GM23248 (cell line): Measurements from ENCODE around the gene OR13A1. TPM values are rescaled to one million over a fixed set of nuclear protein-coding genes. Genes with fewer than 3 reads are reported as not detected.
"Not testable (repeated sequence)": the region's sequence is repeated elsewhere in the genome, so short reads cannot be mapped to it uniquely, and the experiment has no call there.

ENCODE experiments used
- DNase-seq: peaks from one replicate; pipeline ENCODE4 v3.0.0-alpha.2; 2015
- H2AFZ ChIP-seq: fragments of 200-600 bp; sonication (generic); 2 replicates; pipeline ENCODE4 v1.6.1; 2016; ENCODE audit warnings: antibody characterized with exemption
- H3F3A ChIP-seq: fragments of 200-600 bp; sonication (generic); 2 replicates; pipeline ENCODE4 v1.6.1; 2016; ENCODE audit warnings: mild to moderate bottlenecking, antibody characterized with exemption, mixed run types; ENCODE audit not compliant: insufficient read depth
- H3K27ac ChIP-seq: fragments of 200-600 bp; sonication (generic); 2 replicates; pipeline ENCODE4 v1.5.1; 2016; ENCODE audit warnings: mild to moderate bottlenecking
- H3K27me3 ChIP-seq: fragments of 200-600 bp; sonication (generic); replicated peaks from 2 replicates; pipeline ENCODE4 v1.6.1; 2016; ENCODE audit warnings: mild to moderate bottlenecking; ENCODE audit not compliant: insufficient read depth
- H3K36me3 ChIP-seq: fragments of 200-600 bp; sonication (generic); 2 replicates; pipeline ENCODE4 v1.6.1; 2016; ENCODE audit warnings: low read depth, mild to moderate bottlenecking
- H3K4me1 ChIP-seq: fragments of 200-600 bp; sonication (generic); 2 replicates; pipeline ENCODE4 v1.6.1; 2016; ENCODE audit warnings: mild to moderate bottlenecking; ENCODE audit not compliant: insufficient read depth
- H3K4me2 ChIP-seq: fragments of 200-600 bp; sonication (generic); one replicate; pipeline ENCODE4 v1.6.1; 2016; ENCODE audit warnings: mild to moderate bottlenecking; ENCODE audit not compliant: unreplicated experiment
- H3K4me3 ChIP-seq: fragments of 200-600 bp; sonication (generic); 2 replicates; pipeline ENCODE4 v1.5.1; 2016; ENCODE audit warnings: mild to moderate bottlenecking
- H3K79me2 ChIP-seq: fragments of 200-600 bp; sonication (generic); 2 replicates; pipeline ENCODE4 v1.6.1; 2016; ENCODE audit warnings: mild to moderate bottlenecking; ENCODE audit not compliant: insufficient read depth
- H3K9ac ChIP-seq: fragments of 200-600 bp; sonication (generic); 2 replicates; pipeline ENCODE4 v1.6.1; 2016; ENCODE audit warnings: mild to moderate bottlenecking
- H3K9me2 ChIP-seq: fragments of 200-600 bp; sonication (generic); 2 replicates; pipeline ENCODE4 v1.6.1; 2016; ENCODE audit warnings: mixed run types, mild to moderate bottlenecking, moderate library complexity; ENCODE audit not compliant: insufficient read depth
- H3K9me3 ChIP-seq: fragments of 200-600 bp; sonication (generic); one replicate; pipeline ENCODE4 v1.6.1; 2017; ENCODE audit warnings: low read depth
- H4K20me1 ChIP-seq: fragments of 200-600 bp; sonication (generic); 2 replicates; pipeline ENCODE4 v1.6.0; 2016; ENCODE audit not compliant: insufficient read depth
- EZH2 ChIP-seq: fragments of 200-600 bp; sonication (generic); IDR thresholded peaks from 2 replicates; pipeline ENCODE4 v1.6.1; 2018; ENCODE audit warnings: antibody characterized with exemption, mild to moderate bottlenecking; ENCODE audit not compliant: insufficient read depth, poor library complexity, severe bottlenecking
- EZH2phosphoT487 ChIP-seq: fragments of 200-600 bp; sonication (generic); IDR thresholded peaks from 2 replicates; pipeline ENCODE4 v1.6.1; 2018; ENCODE audit warnings: antibody characterized with exemption, moderate library complexity, mild to moderate bottlenecking, low read depth; ENCODE audit not compliant: insufficient read depth
- WGBS, 2 experiments: methylation state at CpG; one replicate each; pipeline ENCODE4 v1.1.6; 2015 to 2017; ENCODE audit warnings: low lambda C conversion rate in 2 of 2, low coverage in 1 of 2; ENCODE audit errors: missing lambda C conversion rate in 2 of 2; 5-methylcytosine and 5-hydroxymethylcytosine counted together
- in situ Hi-C: fragments of 300-500 bp; cut with MboI; formaldehyde crosslinking; loops from 2 replicates; pipeline ENCODE4 v1.15.0; 2020
- polyA plus RNA-seq: library from polyadenylated mRNA; unstranded; fragments of >200 nt; fragmentation: Nextera tagmentation; extraction: Ambion mirVana; gene quantifications from 2 replicates; pipeline ENCODE4 v1.2.1, GENCODE V29; 2016
- total RNA-seq: library from RNA; depleted of rRNA; stranded (reverse); fragments of >200 nt; shearing (Covaris generic); gene quantifications from 2 replicates; pipeline ENCODE4 v1.2.3, GENCODE V29; 2014

The OR13A1 gene
- total and polyA plus RNA-seq, 2 experiments from 2014 or later = not detected

GRCh38 chr10:45313264-45313873 lies 2.0 kb downstream of the OR13A1 start:
- Histone ChIP-seq H3K4me1 (no peaks in the 10 kb centered on the region), H3K4me2 (no peak overlapping the region), H3F3A (no peaks in the 10 kb centered on the region), H3K27ac (no peak overlapping the region), H3K9ac (no peak overlapping the region), H3K4me3 (no peak overlapping the region), H3K9me3 (no peaks in the 10 kb centered on the region), H3K9me2 (no peaks in the 10 kb centered on the region), H3K36me3 (no peaks in the 10 kb centered on the region), H2AFZ (no peak overlapping the region), H3K79me2 (no peaks in the 10 kb centered on the region), H3K27me3 (no peaks in the 10 kb centered on the region), H4K20me1 (no peaks in the 10 kb centered on the region)
- in situ Hi-C loops = no loop called here
- TF ChIP-seq EZH2 = no peak
- no peak for TF ChIP-seq EZH2phosphoT487
- no peak for DNase-seq
- 27 to 37% methylated on average over 3 of the region's 3 CpGs for WGBS, 2 experiments

- Histone ChIP-seq H3K9ac (no peak overlapping the region), H3K27ac (no peak overlapping the region), H3K9me2 (no peaks in the 10 kb centered on the region), H2AFZ (no peak overlapping the region), H3K4me3 (no peak overlapping the region), H3K4me2 (no peak overlapping the region), H3K36me3 (no peaks in the 10 kb centered on the region), H3F3A (no peaks in the 10 kb centered on the region), H3K4me1 (no peaks in the 10 kb centered on the region), H3K9me3 (no peaks in the 10 kb centered on the region), H3K27me3 (no peaks in the 10 kb centered on the region), H3K79me2 (no peaks in the 10 kb centered on the region), H4K20me1 (no peaks in the 10 kb centered on the region)
- TF ChIP-seq EZH2phosphoT487 = no peak
- no peak for TF ChIP-seq EZH2
- no peak for DNase-seq
- in situ Hi-C loops = no loop called here
Observed at GRCh38 chr10:45308707-45309106, 6.7 kb downstream of the OR13A1 start.

DNA sequence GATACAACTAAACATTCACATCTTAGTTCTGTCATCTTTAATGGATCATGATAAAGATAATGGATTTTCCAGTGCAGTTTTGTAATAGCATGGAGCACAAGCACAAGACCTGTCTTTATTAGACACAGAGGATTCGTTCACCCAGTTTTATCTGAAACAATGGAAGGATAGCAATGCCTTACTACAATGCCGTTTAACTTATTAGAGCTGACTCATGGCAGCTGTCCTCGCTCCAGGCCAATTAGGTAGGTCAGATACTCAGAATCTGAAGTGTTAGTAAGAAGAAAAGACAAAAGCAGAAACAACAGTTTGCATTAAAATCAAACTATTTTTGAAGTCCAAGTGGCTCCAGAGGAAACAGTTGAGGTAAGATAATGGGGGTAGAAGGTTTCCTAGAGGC lies 12.8 kb downstream of the OR13A1 start:
- H2AFZ ChIP-seq = no peak overlapping the region
- no peaks in the 10 kb centered on the region for H4K20me1 ChIP-seq
- H3K36me3 ChIP-seq = no peaks in the 10 kb centered on the region
- H3K9me2 ChIP-seq = no peaks in the 10 kb centered on the region
- H3K4me3 ChIP-seq = no peak overlapping the region
- H3K9me3 ChIP-seq = no peaks in the 10 kb centered on the region
- DNase-seq = no peak
- in situ Hi-C loops = no loop called here
- no peaks in the 10 kb centered on the region for H3K27me3 ChIP-seq
- H3K4me2 ChIP-seq = no peak overlapping the region
- TF ChIP-seq EZH2phosphoT487 (no peak), EZH2 (no peak)
- no peak overlapping the region for H3K27ac ChIP-seq
- H3F3A ChIP-seq = no peaks in the 10 kb centered on the region
- WGBS, 2 experiments = 16% methylated on average over 3 of the region's 3 CpGs
- no peaks in the 10 kb centered on the region for H3K4me1 ChIP-seq
- no peaks in the 10 kb centered on the region for H3K79me2 ChIP-seq
- no peak overlapping the region for H3K9ac ChIP-seq

- H3K9ac ChIP-seq, H3K4me3 ChIP-seq, DNase-seq, H3K9me2 ChIP-seq, H3F3A ChIP-seq, H3K79me2 ChIP-seq, H4K20me1 ChIP-seq, H3K27ac ChIP-seq, H3K27me3 ChIP-seq, H2AFZ ChIP-seq, in situ Hi-C loops, H3K36me3 ChIP-seq, H3K4me1 ChIP-seq, H3K9me3 ChIP-seq, H3K4me2 ChIP-seq: not testable (repeated sequence)
- WGBS, 2 experiments = 27 to 28% methylated on average over 4 of the region's 4 CpGs
Observed at GRCh38 chr10:45298341-45298955, 17.0 kb downstream of the OR13A1 start.

DNA sequence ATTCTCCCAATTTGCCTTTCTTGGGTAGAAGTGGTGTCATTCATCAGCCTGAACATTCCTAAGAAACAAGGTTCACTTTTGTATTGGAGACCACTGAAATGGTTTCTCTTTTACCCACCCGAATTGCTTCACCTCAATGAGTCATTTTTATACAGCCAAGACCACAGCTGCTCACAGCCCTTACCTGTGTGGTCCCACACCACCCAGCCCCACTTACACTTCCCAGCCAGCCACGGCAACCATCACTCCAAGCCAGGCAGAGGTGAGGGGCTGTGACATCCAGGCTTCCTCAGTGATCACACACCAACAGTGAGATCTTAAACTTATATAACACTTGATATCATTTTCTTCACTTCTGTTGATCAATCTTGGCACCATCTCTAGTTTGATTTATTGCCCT lies 20.7 kb downstream of the OR13A1 start:
- 26 to 34% methylated on average over 2 of the region's 2 CpGs for WGBS, 2 experiments

More for the DNA sequence above, 20.7 kb downstream of the OR13A1 start:
- Histone ChIP-seq H3K27me3 (no peaks in the 10 kb centered on the region), H3K36me3 (no peaks in the 10 kb centered on the region), H3K4me3 (no peak overlapping the region), H3K9ac (no peak overlapping the region), H2AFZ (no peak overlapping the region), H3F3A (no peaks in the 10 kb centered on the region), H3K4me1 (no peaks in the 10 kb centered on the region), H3K4me2 (no peak overlapping the region), H3K9me2 (no peaks in the 10 kb centered on the region), H4K20me1 (no peaks in the 10 kb centered on the region), H3K9me3 (no peaks in the 10 kb centered on the region), H3K27ac (no peak overlapping the region), H3K79me2 (no peaks in the 10 kb centered on the region)
- TF ChIP-seq EZH2phosphoT487 (no peak), EZH2 (no peak)
- in situ Hi-C loops = no loop called here
- no peak for DNase-seq
